Measurements from ENCODE around the gene TRIM73.
"Not testable (repeated sequence)": the region's sequence is repeated elsewhere in the genome, so short reads cannot be mapped to it uniquely, and the experiment has no call there.

The TRIM73 gene

DNA sequence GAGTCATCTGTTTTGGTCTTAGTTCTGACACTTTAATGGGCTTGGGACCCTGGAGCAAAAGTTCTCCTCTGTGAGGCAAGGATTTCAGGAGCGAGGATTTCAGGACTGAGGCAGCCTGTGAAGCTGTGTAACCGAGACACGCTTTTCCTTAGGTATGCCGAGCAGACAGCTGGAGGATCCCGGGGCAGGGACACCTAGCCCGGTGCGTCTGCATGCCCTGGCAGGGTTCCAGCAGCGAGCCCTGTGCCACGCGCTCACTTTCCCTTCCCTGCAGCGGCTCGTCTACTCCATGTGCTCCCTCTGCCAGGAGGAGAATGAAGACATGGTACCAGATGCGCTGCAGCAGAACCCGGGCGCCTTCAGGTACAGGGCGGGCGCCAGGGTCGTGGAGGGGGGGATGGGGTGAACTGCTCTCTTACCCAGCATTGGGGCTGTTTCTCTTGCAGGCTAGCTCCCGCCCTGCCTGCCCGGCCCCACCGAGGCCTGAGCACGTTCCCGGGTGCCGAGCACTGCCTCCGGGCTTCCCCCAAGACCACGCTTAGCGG lies 20.5 kb downstream of the TRIM73 start:
- DNase-seq, result not testable (repeated sequence)

GRCh38 chr7:75416787-75417186 lies 21.4 kb downstream of the TRIM73 start:
- DNase-seq, result not testable (repeated sequence)

DNA sequence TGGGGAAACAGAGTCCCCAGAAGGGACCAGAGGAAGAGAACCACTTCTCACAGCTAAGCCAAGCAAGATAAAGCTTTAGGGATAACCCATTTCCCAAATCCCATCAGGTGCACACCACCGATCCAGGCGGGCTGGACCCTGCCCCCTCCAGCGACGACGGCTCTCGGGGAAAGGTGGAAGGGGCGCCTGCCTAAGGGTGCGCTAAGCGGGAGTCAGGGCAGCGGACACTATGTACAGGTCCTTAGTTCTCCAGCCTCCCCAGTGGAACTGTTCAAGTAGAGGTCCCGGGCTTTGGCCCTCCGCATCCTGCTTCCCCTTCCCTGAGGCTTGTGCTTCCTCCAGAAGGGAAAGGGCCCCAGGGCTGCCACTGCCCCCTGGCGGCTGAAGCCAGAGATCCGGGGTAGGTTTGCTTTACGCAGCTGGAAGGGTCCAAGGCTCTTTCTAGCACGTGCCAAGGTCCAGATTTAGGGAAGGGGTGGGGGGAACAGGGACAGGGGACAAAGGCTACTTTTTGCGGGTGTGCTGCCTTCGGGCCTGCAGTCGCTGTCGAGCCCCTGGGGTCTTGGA lies 22.9 kb downstream of the TRIM73 start:
- DNase-seq, result not testable (repeated sequence)

DNA sequence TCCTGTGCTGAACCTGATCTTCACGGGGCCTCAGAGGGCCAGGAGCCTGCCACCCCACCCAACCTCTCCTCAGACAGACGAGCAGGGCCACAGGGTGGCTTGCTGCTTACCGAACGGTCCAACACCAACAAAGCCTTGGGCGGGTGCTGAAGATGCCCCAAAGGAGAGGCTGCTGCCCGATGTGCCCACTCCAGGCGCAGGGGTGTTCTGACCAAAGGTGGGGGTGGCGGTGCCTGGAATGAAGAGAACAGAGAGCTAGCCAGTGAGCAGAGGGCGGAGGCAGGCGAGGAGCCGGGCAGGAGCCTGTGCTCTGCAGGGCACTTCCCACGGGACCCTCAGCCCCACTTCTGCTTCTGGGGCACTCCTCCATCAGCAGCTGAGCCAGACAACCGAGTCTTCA lies 23.8 kb downstream of the TRIM73 start:
- DNase-seq, result not testable (repeated sequence)

DNA sequence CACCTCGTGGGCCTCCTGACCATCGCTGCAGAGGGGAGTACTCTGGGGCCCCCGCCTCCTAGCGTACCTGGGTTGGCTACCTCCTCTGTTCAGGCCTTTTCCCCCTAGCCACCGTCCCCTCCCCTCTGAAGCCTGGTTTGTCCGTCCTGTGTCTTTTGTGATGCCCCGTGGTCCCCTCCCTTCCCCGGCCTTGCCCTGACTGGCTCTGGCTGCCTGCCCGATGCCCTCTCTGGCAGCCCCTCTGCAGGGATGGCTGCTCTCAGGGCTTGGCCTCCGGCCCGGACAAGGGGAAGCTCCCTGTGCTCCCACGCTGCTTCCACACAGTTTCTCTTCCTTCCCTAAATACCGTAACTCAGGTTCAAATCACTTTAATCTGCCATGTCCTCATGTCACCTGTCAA lies 24.3 kb downstream of the TRIM73 start:
- peak; percentile 18 for DNase-seq

GRCh38 chr7:75420152-75420551 lies 24.7 kb downstream of the TRIM73 start:
- DNase-seq, result not testable (repeated sequence)

- not testable (repeated sequence) for DNase-seq
Measured at GRCh38 chr7:75421798-75422710, 26.6 kb downstream of the TRIM73 start.

DNA sequence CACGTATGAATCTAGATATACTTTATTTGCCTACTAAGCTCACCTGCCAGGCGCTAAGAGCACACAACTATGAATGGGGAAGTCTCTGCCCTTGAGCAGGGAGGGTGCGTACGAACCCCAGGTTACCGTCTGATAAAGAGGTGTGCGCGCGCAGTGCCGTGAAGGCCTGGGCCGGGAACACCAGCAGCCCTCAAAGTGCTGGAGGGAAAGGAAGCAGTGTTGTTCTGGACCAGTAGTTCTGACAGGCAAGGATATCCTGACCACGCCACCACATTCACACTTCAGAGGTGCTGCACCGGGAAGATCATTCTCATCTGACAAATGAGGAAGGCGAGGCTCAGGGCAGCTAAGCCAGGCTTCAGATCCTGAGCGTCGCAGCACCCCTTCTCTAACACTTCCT lies 28.1 kb downstream of the TRIM73 start:
- DNase-seq, result not testable (repeated sequence)

DNA sequence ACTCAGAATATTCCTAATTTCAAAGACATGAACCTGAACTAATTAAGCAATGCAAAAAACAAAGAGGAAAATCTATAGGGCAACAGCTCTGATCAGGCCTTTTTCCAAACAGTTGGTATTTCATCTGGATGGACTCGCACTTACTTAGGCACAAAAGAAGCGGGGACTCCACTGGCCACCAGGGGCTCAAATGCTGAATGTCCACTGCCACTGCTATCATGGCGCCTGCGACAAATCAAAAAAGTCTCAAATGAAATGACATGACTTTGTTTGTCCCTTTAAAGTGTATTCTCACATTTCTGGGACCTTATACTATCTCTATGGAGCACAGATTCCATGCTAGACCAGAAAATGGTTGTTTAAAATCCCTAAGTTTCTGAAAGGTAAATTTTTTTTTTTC lies 43.6 kb downstream of the TRIM73 start:
- DNase-seq, result not testable (repeated sequence)

DNA sequence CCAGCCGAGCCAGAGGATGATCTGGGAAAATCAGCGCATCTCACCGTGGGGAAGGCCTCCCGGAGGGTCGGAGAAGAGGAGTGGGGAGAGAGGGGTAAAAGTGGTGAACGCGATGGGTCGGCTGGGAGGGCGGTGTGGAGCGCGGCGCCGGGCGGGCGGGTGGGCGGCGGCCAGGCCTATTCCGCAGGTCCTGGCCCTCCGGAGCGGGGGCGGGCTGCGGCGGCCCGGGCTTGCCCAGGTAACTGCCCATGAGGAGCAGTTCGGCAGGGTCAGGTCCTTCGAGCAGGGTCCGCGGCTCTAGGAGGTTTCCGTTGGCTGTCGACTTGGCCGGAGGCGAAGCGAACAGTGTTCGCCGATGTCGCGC lies 46.7 kb downstream of the TRIM73 start:
- DNase-seq, result not testable (repeated sequence)

GRCh38 chr7:75442465-75443111 lies 47.2 kb downstream of the TRIM73 start:
- not testable (repeated sequence) for DNase-seq

- not testable (repeated sequence) for DNase-seq
Measured at GRCh38 chr7:75449946-75450345, 54.5 kb downstream of the TRIM73 start.

DNA sequence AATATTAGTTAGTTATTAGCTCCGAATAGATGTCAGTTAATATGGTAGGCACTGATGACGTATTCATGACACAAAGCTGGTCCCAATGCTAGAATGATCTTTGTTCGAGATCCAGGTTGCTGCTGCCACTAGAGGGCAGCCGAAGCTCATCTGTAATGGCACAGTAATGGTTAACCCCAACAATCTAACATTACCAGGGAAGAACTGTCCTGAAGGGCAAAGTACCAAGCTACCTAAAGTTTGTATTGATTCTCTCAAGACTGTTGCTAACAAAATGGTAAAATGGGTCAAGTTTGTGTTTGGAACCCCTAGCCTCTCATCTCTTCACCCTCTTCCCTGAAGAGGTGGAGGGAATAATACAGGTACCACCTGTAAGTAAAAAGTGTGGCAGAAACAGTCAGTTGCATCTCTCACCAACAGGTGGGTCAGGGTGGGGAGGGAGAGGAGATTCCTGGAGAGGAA lies 57.1 kb downstream of the TRIM73 start:
- not testable (repeated sequence) for DNase-seq
